ENCODE measurements around the gene TMEM59.

Gene TMEM59

GRCh38 chr1:54002544-54003248 is 50.3 kb downstream of the TMEM59 start:
- TF ChIP-seq MAX (IDR thresholded peaks at IDR 0.05), result no peak
- TF ChIP-seq TEAD4 (IDR thresholded peaks at IDR 0.05), result no peak
- TF ChIP-seq FOXM1 (IDR thresholded peaks at IDR 0.05; ENCODE audit: borderline replicate concordance, low read depth), result no peak
- no peak for TF ChIP-seq RAD21 (IDR thresholded peaks at IDR 0.05; ENCODE audit: low read depth)
- no peak for TF ChIP-seq EP300 (IDR thresholded peaks at IDR 0.05; ENCODE audit: borderline replicate concordance)
- no peak for TF ChIP-seq YY1 (IDR thresholded peaks at IDR 0.05; ENCODE audit: low read depth)
- no peak for TF ChIP-seq CEBPB (IDR thresholded peaks at IDR 0.05)
- TF ChIP-seq NFIC (IDR thresholded peaks at IDR 0.05), result no peak
- TF ChIP-seq, protein P1, sequence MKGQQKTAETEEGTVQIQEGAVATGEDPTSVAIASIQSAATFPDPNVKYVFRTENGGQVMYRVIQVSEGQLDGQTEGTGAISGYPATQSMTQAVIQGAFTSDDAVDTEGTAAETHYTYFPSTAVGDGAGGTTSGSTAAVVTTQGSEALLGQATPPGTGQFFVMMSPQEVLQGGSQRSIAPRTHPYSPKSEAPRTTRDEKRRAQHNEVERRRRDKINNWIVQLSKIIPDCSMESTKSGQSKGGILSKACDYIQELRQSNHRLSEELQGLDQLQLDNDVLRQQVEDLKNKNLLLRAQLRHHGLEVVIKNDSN (IDR thresholded peaks at IDR 0.05), result no peak
- TF ChIP-seq ZBTB7A (IDR thresholded peaks at IDR 0.05; ENCODE audit: low read depth), result no peak
- TF ChIP-seq TCF12 (IDR thresholded peaks at IDR 0.05; ENCODE audit: low read depth), result no peak
- TF ChIP-seq TAF1 (IDR thresholded peaks at IDR 0.05; ENCODE audit: low read depth), result no peak
- TF ChIP-seq CREB1 (IDR thresholded peaks at IDR 0.05; ENCODE audit: low read depth), result no peak
- TF ChIP-seq EGR1 (IDR thresholded peaks at IDR 0.05), result no peak

DNA sequence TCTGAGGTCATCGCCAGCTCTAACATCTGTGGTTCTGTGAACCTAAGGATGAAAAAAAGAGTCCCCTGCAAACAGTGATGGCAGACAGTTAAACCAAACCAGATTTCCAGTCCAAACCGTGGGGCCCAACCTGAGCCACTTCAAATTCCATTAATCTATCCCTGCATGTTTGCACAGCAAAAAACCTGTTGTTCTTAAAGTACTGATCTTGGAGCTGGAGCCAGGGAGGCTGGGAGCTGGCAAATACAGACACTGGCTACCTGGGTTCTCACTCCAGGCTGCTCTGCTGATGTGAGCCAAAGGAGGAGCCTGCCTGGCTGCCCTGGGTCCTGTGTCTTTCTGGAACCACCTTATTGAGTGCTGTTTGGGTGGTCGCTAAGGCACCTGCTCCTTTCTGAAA is 51.4 kb downstream of the TMEM59 start:
- TF ChIP-seq YY1 (IDR thresholded peaks at IDR 0.05; ENCODE audit: low read depth) (no peak), CREB1 (IDR thresholded peaks at IDR 0.05; ENCODE audit: low read depth) (no peak), MAX (IDR thresholded peaks at IDR 0.05) (no peak), TEAD4 (IDR thresholded peaks at IDR 0.05) (no peak), CEBPB (IDR thresholded peaks at IDR 0.05) (no peak), TCF12 (IDR thresholded peaks at IDR 0.05; ENCODE audit: low read depth) (no peak), ZBTB7A (IDR thresholded peaks at IDR 0.05; ENCODE audit: low read depth) (no peak), TAF1 (IDR thresholded peaks at IDR 0.05; ENCODE audit: low read depth) (no peak), FOXM1 (IDR thresholded peaks at IDR 0.05; ENCODE audit: borderline replicate concordance, low read depth) (no peak), RAD21 (IDR thresholded peaks at IDR 0.05; ENCODE audit: low read depth) (no peak)
- TF ChIP-seq, protein P1 (IDR thresholded peaks at IDR 0.05), result no peak

GRCh38 chr1:53999920-54000319 is 53.1 kb downstream of the TMEM59 start:
- TF ChIP-seq, protein P1 (IDR thresholded peaks at IDR 0.05), result no peak
- no peak for TF ChIP-seq CEBPB (IDR thresholded peaks at IDR 0.05)
- TF ChIP-seq YY1 (IDR thresholded peaks at IDR 0.05; ENCODE audit: low read depth), result no peak
- no peak for TF ChIP-seq NFIC (IDR thresholded peaks at IDR 0.05)
- no peak for TF ChIP-seq FOXM1 (IDR thresholded peaks at IDR 0.05; ENCODE audit: borderline replicate concordance, low read depth)
- TF ChIP-seq ZBTB7A (IDR thresholded peaks at IDR 0.05; ENCODE audit: low read depth), result no peak

GRCh38 chr1:53998223-53998622 is 54.8 kb downstream of the TMEM59 start:
- TF ChIP-seq ZBTB7A (IDR thresholded peaks at IDR 0.05; ENCODE audit: low read depth) (no peak), FOXM1 (IDR thresholded peaks at IDR 0.05; ENCODE audit: borderline replicate concordance, low read depth) (no peak), CREB1 (IDR thresholded peaks at IDR 0.05; ENCODE audit: low read depth) (no peak), TEAD4 (IDR thresholded peaks at IDR 0.05) (no peak), MAX (IDR thresholded peaks at IDR 0.05) (no peak), NFIC (IDR thresholded peaks at IDR 0.05) (no peak)
- TF ChIP-seq, protein P1 (IDR thresholded peaks at IDR 0.05), result no peak
- TF ChIP-seq, protein P2, sequence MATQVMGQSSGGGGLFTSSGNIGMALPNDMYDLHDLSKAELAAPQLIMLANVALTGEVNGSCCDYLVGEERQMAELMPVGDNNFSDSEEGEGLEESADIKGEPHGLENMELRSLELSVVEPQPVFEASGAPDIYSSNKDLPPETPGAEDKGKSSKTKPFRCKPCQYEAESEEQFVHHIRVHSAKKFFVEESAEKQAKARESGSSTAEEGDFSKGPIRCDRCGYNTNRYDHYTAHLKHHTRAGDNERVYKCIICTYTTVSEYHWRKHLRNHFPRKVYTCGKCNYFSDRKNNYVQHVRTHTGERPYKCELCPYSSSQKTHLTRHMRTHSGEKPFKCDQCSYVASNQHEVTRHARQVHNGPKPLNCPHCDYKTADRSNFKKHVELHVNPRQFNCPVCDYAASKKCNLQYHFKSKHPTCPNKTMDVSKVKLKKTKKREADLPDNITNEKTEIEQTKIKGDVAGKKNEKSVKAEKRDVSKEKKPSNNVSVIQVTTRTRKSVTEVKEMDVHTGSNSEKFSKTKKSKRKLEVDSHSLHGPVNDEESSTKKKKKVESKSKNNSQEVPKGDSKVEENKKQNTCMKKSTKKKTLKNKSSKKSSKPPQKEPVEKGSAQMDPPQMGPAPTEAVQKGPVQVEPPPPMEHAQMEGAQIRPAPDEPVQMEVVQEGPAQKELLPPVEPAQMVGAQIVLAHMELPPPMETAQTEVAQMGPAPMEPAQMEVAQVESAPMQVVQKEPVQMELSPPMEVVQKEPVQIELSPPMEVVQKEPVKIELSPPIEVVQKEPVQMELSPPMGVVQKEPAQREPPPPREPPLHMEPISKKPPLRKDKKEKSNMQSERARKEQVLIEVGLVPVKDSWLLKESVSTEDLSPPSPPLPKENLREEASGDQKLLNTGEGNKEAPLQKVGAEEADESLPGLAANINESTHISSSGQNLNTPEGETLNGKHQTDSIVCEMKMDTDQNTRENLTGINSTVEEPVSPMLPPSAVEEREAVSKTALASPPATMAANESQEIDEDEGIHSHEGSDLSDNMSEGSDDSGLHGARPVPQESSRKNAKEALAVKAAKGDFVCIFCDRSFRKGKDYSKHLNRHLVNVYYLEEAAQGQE (IDR thresholded peaks at IDR 0.05; ENCODE audit: low read depth), result no peak

DNA sequence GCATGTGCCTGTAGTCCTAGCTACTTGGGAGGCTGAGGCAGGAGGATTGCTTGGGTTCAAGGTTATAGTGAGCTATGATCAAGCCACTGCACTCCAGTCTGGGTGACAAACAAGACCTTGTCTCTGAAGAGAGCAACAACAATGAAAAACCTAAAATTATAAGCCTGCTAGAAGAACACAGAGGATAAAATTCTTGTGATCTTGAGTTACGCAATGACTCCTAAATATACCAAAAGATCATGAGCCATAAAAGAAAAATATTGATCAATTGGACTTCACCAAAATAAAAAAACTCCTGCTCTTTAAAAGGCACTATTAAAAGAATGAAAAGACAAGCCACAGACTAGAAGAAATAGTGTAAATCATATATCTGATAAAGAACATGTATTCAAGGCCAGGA is 57.3 kb downstream of the TMEM59 start:
- TF ChIP-seq RAD21 (IDR thresholded peaks at IDR 0.05; ENCODE audit: low read depth), result no peak
- peak; percentile 35; the same call in 1 of the 2 replicates for TF ChIP-seq CEBPB (IDR thresholded peaks at IDR 0.05)

- peak; percentile 53 for TF ChIP-seq RAD21 (IDR thresholded peaks at IDR 0.05; ENCODE audit: low read depth)
- no peak for TF ChIP-seq CEBPB (IDR thresholded peaks at IDR 0.05)
Observed at GRCh38 chr1:53992085-53992874, 60.7 kb downstream of the TMEM59 start.
